H1 (cell line): ENCODE results near the gene COMP. TPM values are rescaled to one million over a fixed set of nuclear protein-coding genes. Genes with fewer than 3 reads are reported as not detected.
A peak's percentile ranks its signal among the peaks of the same experiment; 100 is the strongest.

Experiments
- POU5F1 ChIP-seq: IDR thresholded peaks from 2 replicates; pipeline ENCODE4 v1.6.1; 2011; ENCODE audit warnings: low read depth, mild to moderate bottlenecking, low read length, moderate library complexity
- TEAD4 ChIP-seq: IDR thresholded peaks from 2 replicates; pipeline ENCODE4 v1.6.1; 2012; ENCODE audit warnings: low read depth, low read length, inconsistent platforms, mixed read lengths
- polyA plus RNA-seq, 7 experiments: library from polyadenylated mRNA; depleted of rRNA in 3 of 7; stranded (reverse) in 5 of 7; unstranded in 2 of 7; fragments of >200 nt in 5 of 7; fragments of 200-250 nt in 2 of 7; gene quantifications; 1 replicate in 5 of 7; 2 replicates in 1 of 7; 4 replicates in 1 of 7; pipeline versions ENCODE4 v1.2.1 to v1.2.3, GENCODE V29; 2011 to 2013; ENCODE audit warnings: missing spikeins in 2 of 7, mixed read lengths in 2 of 7
- total RNA-seq: library from RNA; stranded (reverse); fragmentation: NEBNext Ultra II Directional; extraction: Animal tissue kit (Norgen Biotek cat#: 25700); gene quantifications from 2 replicates; pipeline ENCODE4 v1.2.1, GENCODE V29; 2021
- TF ChIP-seq, protein P1 (sequence below): IDR thresholded peaks from 2 replicates; pipeline ENCODE4 v1.6.1; 2012; ENCODE audit warnings: inconsistent platforms

Gene COMP
- total and polyA plus RNA-seq, 2 of the 8 experiments (the other 6 are each of a cell fraction or from before 2014, with no cell fraction given) = 0.17 TPM

DNA sequence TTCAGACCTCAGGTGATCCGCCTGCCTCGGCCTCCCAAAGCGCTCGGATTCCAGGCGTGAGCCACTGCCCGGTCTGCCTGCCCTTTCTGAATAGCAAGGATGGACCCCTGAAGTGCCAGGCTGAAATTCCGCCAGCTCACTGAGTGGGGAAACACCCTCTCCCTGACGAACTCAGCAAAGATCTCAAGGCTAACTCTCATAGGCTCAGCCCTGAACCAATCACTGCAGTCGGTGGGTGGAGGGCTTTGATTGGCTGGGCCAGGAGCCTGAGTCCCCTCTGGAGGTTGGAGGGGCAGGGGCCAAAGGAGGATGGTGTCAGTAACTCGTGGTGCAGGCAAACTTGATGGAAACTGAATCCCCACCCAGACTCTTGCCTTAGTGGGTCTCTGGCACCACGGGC lies 11.2 kb upstream of the COMP start (continued):
- TF ChIP-seq, protein P1, sequence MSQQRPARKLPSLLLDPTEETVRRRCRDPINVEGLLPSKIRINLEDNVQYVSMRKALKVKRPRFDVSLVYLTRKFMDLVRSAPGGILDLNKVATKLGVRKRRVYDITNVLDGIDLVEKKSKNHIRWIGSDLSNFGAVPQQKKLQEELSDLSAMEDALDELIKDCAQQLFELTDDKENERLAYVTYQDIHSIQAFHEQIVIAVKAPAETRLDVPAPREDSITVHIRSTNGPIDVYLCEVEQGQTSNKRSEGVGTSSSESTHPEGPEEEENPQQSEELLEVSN = peak; percentile 44; the same call in 1 of the 2 replicates
- peak; percentile 70; the same call in 1 of the 2 replicates for TF ChIP-seq TEAD4
- no peak for TF ChIP-seq POU5F1
